ENCODE results near the gene YIF1A. TPM values are rescaled to one million over a fixed set of nuclear protein-coding genes. Genes with fewer than 3 reads are reported as not detected.
"Not testable (repeated sequence)": the region's sequence is repeated elsewhere in the genome, so short reads cannot be mapped to it uniquely, and the experiment has no call there.

The YIF1A gene
- total RNA-seq, 2 experiments from 2014 or later: 39.1 to 45.4 TPM

DNA sequence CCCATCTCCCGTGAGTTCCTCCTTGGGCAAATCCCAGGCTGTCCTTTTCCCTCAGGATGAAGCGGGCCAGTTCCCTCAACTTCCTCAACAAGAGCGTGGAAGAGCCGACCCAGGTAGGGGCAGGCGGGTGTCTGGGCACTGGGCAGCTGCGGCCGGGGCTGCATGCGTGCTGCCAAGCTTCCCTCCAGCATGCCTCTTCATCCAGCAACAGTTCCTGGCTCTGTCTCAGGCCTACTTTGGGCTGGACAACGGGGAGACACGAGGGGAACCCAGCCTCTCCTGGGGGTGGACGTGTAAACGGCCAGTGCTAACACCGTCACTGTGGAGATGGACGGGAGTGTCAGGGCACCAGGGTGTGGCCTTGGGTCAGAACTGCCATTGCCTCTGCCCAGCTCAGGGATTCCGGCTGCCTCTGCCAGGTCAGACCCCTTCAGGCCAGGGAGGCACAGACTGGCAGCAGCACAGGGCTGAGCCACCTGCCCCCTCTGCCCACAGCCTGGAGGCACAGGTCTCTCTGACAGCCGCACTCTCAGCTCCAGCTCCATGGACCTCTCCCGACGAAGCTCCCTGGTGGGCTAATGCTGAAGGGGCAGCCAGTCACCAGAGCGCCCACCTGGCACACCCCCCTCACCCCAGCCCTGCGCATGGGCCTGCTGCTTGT is 22.4 kb downstream of the YIF1A start:
- Mint-ChIP-seq H3K9me3 (no peaks in the 10 kb centered on the region), H3K27me3 (no peaks in the 10 kb centered on the region), H3K27ac (peak overlapping the region; percentile 90), H3K36me3 (ENCODE audit: low read depth) (peaks cover 27% of the 10 kb centered on the region), H3K4me1 (peaks cover 33% of the 10 kb centered on the region), H3K4me3 (peak overlapping the region; percentile 88)
- CTCF ChIA-PET: interaction anchor here (1.3 to 3.8 kb wide), 3 partner anchors 16 to 197 kb away, joined by 3 to 27 read pairs (median 12); no protein-coding TSS in a partner anchor
- no peak for DNase-seq
- POLR2A ChIA-PET: no interaction called here

DNA sequence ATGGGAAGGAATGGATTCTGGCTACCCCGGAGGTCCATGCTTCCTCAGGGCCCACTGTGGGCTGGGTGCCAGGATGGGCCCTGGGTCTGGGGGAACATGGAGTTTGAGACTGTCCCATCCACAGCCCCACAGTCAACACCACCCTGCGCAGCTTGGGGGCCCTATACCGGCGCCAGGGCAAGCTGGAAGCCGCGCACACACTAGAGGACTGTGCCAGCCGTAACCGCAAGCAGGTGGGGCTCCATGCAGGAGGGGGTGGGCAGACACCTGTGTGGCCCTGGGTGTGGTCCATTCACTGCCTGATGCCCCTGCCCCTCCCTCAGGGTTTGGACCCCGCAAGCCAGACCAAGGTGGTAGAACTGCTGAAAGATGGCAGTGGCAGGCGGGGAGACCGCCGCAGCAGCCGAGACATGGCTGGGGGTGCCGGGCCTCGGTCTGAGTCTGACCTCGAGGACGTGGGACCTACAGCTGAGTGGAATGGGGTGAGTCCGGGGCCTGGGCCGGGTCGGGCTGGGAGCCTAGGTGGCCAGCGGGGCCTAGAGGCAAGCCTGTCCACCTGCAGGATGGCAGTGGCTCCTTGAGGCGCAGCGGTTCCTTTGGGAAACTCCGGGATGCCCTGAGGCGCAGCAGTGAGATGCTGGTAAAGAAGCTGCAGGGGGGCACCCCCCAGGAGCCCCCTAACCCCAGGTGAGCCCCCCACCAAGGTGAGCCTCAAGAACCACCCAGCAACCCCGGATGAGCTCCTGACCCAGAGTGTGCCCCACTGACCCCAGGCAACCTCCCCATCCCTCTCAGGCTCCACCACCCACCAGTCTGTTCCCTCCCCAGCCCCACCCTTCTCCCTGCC is 23.2 kb downstream of the YIF1A start:
- no peak overlapping the region for H3K27ac Mint-ChIP-seq
- H3K36me3 Mint-ChIP-seq (ENCODE audit: low read depth): peaks cover 25% of the 10 kb centered on the region
- CTCF ChIA-PET: interaction anchor here (1.1 to 3.8 kb wide), 4 partner anchors 13 to 196 kb away, joined by 3 to 27 read pairs (median 8); no protein-coding TSS in a partner anchor
- H3K4me1 Mint-ChIP-seq: peaks cover 28% of the 10 kb centered on the region
- no peaks in the 10 kb centered on the region for H3K9me3 Mint-ChIP-seq
- POLR2A ChIA-PET: no interaction called here
- H3K27me3 Mint-ChIP-seq: no peaks in the 10 kb centered on the region
- no peak for DNase-seq
- H3K4me3 Mint-ChIP-seq: no peak overlapping the region

DNA sequence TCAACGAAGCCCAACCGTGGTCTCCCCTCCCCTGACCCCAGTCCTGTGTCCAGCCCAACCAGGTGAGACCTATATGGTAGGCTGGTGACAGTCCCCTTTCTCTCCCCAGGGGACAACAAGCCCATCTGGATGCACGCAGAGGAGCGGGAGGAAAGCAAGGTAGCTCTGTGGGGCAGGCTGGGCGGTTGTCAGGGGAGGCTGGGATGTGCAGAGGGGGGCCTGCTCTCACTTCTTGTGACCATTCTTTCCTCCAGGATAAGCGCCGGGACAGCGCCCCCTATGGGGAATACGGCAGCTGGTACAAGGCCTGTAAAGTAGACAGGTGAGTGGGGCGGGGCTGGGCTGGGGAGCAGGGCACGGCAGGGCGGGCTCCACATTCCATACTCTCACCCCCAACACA is 24.0 kb downstream of the YIF1A start:
- ChIA-PET CTCF (interaction anchor here (1.1 to 3.2 kb wide), 2 partner anchors 12 to 43 kb away, joined by 3 to 12 read pairs; no protein-coding TSS in a partner anchor), POLR2A (no interaction called here)
- H3K4me1 Mint-ChIP-seq: peaks cover 21% of the 10 kb centered on the region
- DNase-seq: peak; percentile 46
- no peak overlapping the region for H3K4me3 Mint-ChIP-seq
- no peaks in the 10 kb centered on the region for H3K9me3 Mint-ChIP-seq
- no peak overlapping the region for H3K27ac Mint-ChIP-seq
- H3K36me3 Mint-ChIP-seq (ENCODE audit: low read depth): peaks cover 25% of the 10 kb centered on the region
- H3K27me3 Mint-ChIP-seq: no peaks in the 10 kb centered on the region

DNA sequence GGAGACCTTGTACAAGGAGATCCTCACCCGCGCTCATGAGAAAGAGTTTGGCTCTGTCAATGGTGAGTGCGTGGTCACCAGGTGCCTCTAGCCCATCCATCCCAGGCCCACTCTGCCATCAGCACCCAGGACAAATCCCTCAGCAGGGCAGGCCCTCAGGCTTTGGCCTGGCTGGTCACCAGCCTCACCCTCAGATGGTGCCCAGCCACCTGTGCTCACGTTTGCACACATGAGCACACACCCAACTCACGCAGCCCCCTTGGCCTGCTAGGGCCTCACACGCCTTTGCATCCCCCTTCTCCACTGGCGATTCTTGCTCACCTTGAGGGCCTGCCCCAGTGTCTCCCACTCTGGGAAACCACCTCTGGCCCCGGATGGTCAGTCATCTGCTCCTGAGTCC is 24.6 kb downstream of the YIF1A start:
- no peak for DNase-seq
- Mint-ChIP-seq H3K4me1 (peaks cover 20% of the 10 kb centered on the region), H3K9me3 (no peaks in the 10 kb centered on the region), H3K27ac (no peak overlapping the region), H3K36me3 (ENCODE audit: low read depth) (peaks cover 28% of the 10 kb centered on the region), H3K4me3 (no peak overlapping the region), H3K27me3 (no peaks in the 10 kb centered on the region)
- POLR2A ChIA-PET: no interaction called here
- CTCF ChIA-PET: interaction anchor here (1.1 to 3.2 kb wide), 2 partner anchors 12 to 42 kb away, joined by 3 to 12 read pairs; no protein-coding TSS in a partner anchor

DNA sequence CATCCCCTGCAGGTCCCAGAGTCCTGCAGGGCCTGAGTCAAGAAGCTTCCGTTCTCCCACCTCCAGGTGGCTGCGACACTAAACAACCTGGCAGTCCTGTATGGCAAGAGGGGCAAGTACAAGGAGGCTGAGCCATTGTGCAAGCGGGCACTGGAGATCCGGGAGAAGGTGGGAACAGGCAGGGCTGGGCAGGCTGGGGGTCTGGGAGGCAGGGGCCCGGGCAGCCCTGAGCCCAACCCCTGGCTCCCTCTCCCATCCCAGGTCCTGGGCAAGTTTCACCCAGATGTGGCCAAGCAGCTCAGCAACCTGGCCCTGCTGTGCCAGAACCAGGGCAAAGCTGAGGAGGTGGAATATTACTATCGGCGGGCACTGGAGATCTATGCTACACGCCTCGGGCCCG is 25.2 kb downstream of the YIF1A start:
- peaks cover 24% of the 10 kb centered on the region for H3K4me1 Mint-ChIP-seq
- no peak overlapping the region for H3K4me3 Mint-ChIP-seq
- no peaks in the 10 kb centered on the region for H3K27me3 Mint-ChIP-seq
- DNase-seq: no peak
- POLR2A ChIA-PET: no interaction called here
- CTCF ChIA-PET: interaction anchor here (0.5 to 3.2 kb wide), 3 partner anchors 20 to 1861 kb away, joined by 3 to 12 read pairs (median 3); no protein-coding TSS in a partner anchor
- H3K9me3 Mint-ChIP-seq: no peaks in the 10 kb centered on the region
- H3K36me3 Mint-ChIP-seq (ENCODE audit: low read depth): peaks cover 30% of the 10 kb centered on the region
- no peak overlapping the region for H3K27ac Mint-ChIP-seq

DNA sequence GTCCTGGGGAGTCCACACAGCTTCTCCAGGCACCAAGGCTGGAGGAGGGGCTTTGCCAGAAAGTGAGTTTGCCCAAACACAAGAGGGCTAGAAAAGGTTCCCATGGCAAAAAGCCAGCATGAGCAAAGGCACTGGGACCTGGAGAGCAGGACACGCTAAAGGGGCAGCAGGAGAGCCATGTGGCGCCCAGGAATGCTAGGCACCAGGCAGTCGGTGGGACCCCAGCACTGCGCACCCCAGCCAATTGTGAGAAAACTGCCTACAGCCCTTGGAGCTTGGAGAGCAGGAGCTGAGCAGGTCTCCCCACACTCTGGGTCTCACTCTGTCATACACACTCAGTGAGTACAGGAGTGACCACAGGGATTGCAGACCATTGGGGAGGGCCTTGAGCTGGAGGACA is 25.7 kb downstream of the YIF1A start:
- peaks cover 27% of the 10 kb centered on the region for H3K4me1 Mint-ChIP-seq
- H3K27me3 Mint-ChIP-seq: no peaks in the 10 kb centered on the region
- H3K4me3 Mint-ChIP-seq: no peak overlapping the region
- H3K27ac Mint-ChIP-seq: no peak overlapping the region
- no peak for DNase-seq
- POLR2A ChIA-PET: no interaction called here
- H3K9me3 Mint-ChIP-seq: no peaks in the 10 kb centered on the region
- CTCF ChIA-PET: interaction anchor here (1.0 to 3.2 kb wide), 2 partner anchors 20 to 41 kb away, joined by 3 to 12 read pairs; no protein-coding TSS in a partner anchor
- H3K36me3 Mint-ChIP-seq (ENCODE audit: low read depth): peaks cover 33% of the 10 kb centered on the region

DNA sequence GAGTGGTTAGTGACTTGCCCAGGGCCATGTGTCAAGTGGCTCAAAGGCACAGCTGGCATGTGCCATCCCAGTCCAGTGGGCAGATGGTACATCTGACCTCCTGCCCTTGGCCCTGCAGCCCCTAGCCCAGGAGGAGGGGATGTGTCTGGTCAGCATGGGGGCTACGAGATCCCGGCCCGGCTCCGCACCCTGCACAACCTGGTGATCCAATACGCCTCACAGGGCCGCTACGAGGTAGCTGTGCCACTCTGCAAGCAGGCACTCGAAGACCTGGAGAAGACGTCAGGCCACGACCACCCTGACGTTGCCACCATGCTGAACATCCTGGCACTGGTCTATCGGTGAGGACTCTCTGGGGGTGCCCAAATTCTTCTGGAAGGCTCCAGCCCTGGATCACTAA is 26.2 kb downstream of the YIF1A start:
- no peak overlapping the region for H3K4me3 Mint-ChIP-seq
- CTCF ChIA-PET: interaction anchor here (0.6 to 1.0 kb wide), 2 partner anchors 19 to 48 kb away, joined by 3 to 4 read pairs; no protein-coding TSS in a partner anchor
- no peaks in the 10 kb centered on the region for H3K9me3 Mint-ChIP-seq

DNA sequence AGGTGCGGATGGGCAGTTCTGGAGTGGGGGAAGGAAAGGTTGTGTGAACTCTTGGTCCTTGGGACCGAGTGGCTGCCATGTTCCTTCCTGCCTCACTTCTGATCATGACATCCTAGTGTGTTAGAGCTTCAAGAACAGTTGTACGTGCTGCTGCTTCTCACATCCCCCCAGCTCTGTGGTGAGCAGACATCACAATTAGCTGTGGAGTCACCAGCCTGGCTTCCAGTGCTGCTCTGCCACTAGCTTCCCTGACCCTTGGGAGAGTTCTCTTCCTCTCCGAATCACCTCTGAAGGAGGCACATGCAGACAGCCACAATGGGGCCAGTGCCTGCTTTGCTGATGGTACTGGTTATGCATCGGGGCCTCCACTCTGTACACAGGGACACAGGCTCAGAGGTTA is 26.8 kb downstream of the YIF1A start:
- H3K27ac Mint-ChIP-seq: no peak overlapping the region
- DNase-seq: no peak
- H3K9me3 Mint-ChIP-seq: no peaks in the 10 kb centered on the region
- ChIA-PET CTCF (interaction anchor here (0.6 to 1.1 kb wide), 2 partner anchors 21 to 49 kb away, joined by 3 to 4 read pairs; no protein-coding TSS in a partner anchor), POLR2A (no interaction called here)
- peaks cover 33% of the 10 kb centered on the region for H3K36me3 Mint-ChIP-seq (ENCODE audit: low read depth)
- H3K4me3 Mint-ChIP-seq: no peak overlapping the region
- H3K27me3 Mint-ChIP-seq: no peaks in the 10 kb centered on the region
- peaks cover 19% of the 10 kb centered on the region for H3K4me1 Mint-ChIP-seq

More for the DNA sequence above, 26.2 kb downstream of the YIF1A start:
- POLR2A ChIA-PET: no interaction called here
- no peaks in the 10 kb centered on the region for H3K27me3 Mint-ChIP-seq
- H3K36me3 Mint-ChIP-seq (ENCODE audit: low read depth): peaks cover 33% of the 10 kb centered on the region
- no peak overlapping the region for H3K27ac Mint-ChIP-seq
- no peak for DNase-seq
- H3K4me1 Mint-ChIP-seq: peaks cover 22% of the 10 kb centered on the region

DNA sequence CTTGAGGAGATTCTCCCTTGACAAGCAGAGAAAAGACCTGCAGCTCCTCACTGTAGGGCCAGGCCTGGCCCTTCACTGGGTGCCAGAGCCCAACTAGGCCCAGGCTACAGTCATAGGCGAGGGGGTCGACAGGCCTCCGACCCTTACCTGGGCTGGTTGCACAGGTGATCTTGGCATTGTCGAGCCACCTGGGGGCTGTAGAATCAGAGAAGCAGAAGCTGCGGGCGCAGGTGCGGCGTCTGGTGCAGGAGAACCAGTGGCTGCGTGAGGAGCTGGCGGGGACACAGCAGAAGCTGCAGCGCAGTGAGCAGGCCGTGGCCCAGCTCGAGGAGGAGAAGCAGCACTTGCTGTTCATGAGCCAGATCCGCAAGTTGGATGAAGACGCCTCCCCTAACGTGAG is 27.4 kb downstream of the YIF1A start:
- Mint-ChIP-seq H3K27ac (no peak overlapping the region), H3K9me3 (no peaks in the 10 kb centered on the region), H3K4me3 (no peak overlapping the region), H3K27me3 (no peaks in the 10 kb centered on the region), H3K4me1 (peaks cover 21% of the 10 kb centered on the region), H3K36me3 (ENCODE audit: low read depth) (peaks cover 29% of the 10 kb centered on the region)
- POLR2A ChIA-PET: interaction anchor here (0.6 kb wide), 1 partner anchor 11 kb away, joined by 3 read pairs; no protein-coding TSS in a partner anchor
- CTCF ChIA-PET: interaction anchor here (1.1 to 1.2 kb wide), 2 partner anchors 21 to 25 kb away, joined by 3 to 4 read pairs; no protein-coding TSS in a partner anchor
- no peak for DNase-seq

DNA sequence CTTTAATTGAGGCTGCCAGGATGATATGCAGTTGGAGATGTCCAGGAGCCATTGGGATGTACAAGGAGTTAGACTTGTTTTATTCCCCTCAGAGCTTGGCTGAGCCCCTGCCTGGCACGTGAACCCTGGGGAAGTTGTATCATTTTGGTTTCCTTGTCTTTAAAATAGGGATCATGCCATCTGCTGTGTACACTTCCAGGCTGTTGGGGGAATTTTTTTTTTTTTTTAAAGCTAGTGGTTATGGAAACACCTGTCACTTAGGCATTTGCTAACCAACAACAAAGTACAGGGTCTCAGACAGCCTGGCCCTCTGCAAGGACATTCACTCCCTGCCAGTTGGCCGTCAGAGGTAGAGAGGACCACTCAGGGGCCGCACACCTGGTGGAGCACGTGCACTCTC is 29.0 kb downstream of the YIF1A start:
- DNase-seq: no peak
- ChIA-PET CTCF (no interaction called here), POLR2A (no interaction called here)
- peaks cover 29% of the 10 kb centered on the region for H3K36me3 Mint-ChIP-seq (ENCODE audit: low read depth)
- peak overlapping the region; percentile 91 for H3K4me3 Mint-ChIP-seq
- no peak overlapping the region for H3K27ac Mint-ChIP-seq
- H3K4me1 Mint-ChIP-seq: peaks cover 31% of the 10 kb centered on the region
- H3K27me3 Mint-ChIP-seq: no peaks in the 10 kb centered on the region
- no peaks in the 10 kb centered on the region for H3K9me3 Mint-ChIP-seq

DNA sequence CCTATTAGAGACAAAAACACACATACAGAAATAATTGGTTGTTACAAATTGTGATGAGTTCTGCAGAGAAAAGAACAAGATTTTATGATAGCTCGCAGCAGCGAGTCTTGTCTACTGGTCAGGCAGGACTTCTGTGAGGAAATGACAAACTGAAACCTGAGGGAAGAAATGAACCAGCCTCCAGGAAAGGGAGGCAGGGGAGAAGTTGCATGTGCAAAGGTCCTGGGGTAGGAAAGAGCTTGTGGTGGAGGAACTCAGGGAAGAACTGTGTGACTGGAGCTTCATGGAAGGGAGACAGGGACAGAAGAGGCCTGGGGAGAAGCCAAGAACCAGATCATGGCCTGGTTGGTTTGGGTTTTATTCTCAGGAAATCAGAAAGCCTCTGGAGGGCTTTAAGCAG is 29.7 kb downstream of the YIF1A start:
- Mint-ChIP-seq H3K4me1 (peaks cover 31% of the 10 kb centered on the region), H3K9me3 (no peaks in the 10 kb centered on the region), H3K27me3 (no peaks in the 10 kb centered on the region), H3K27ac (peak overlapping the region; percentile 42), H3K36me3 (ENCODE audit: low read depth) (peaks cover 24% of the 10 kb centered on the region), H3K4me3 (peak overlapping the region; percentile 91)
- DNase-seq: no peak
- CTCF ChIA-PET: interaction anchor here (1.0 to 1.2 kb wide), 4 partner anchors 20 to 53 kb away, joined by 3 to 5 read pairs (median 3); no protein-coding TSS in a partner anchor
- POLR2A ChIA-PET: no interaction called here

DNA sequence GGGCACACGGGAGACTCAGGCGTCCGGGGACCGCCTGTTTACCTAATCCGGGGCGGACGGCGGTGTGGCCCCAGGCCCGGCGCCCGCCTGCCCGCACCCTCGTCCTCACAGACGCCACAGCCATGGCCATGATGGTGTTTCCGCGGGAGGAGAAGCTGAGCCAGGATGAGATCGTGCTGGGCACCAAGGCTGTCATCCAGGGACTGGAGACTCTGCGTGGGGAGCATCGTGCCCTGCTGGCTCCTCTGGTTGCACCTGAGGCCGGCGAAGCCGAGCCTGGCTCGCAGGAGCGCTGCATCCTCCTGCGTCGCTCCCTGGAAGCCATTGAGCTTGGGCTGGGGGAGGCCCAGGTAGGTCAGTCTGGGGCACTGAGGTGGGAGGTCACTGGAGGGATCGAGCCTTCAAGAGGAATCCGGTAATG is 30.5 kb downstream of the YIF1A start:
- peak overlapping the region; percentile 99 for H3K27ac Mint-ChIP-seq
- peak overlapping the region; percentile 91 for H3K4me3 Mint-ChIP-seq
- H3K9me3 Mint-ChIP-seq: no peaks in the 10 kb centered on the region
- peaks cover 33% of the 10 kb centered on the region for H3K4me1 Mint-ChIP-seq
- CTCF ChIA-PET: interaction anchor here (0.6 to 1.2 kb wide), 6 partner anchors 21 to 121 kb away, joined by 3 to 5 read pairs (median 3); no protein-coding TSS in a partner anchor
- POLR2A ChIA-PET: no interaction called here
- DNase-seq: no peak
- H3K36me3 Mint-ChIP-seq (ENCODE audit: low read depth): peaks cover 20% of the 10 kb centered on the region
- no peaks in the 10 kb centered on the region for H3K27me3 Mint-ChIP-seq

DNA sequence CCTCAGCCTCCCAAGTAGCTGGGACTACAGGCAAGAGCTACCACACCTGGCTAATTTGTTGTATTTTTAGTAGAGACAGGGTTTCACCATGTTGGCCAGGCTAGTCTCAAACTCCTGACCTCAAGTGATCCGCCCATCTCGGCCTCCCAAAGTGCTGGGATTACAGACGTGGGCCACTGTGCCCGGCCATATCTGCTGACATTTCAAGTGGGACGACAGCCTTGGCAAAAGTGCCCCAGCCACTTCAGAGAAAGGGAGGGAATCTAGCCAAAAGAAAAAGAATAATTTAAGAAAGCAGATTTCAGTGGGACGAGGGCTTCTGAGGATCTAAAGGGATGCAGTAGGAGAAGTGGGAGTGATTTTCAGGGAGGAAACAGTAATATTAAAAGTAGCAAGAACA is 35.9 kb downstream of the YIF1A start:
- CTCF ChIA-PET: interaction anchor here (1.3 to 4.5 kb wide), 2 partner anchors 12 to 30 kb away, joined by 3 to 19 read pairs; no protein-coding TSS in a partner anchor
- H3K9me3 Mint-ChIP-seq; H3K27me3 Mint-ChIP-seq; H3K36me3 Mint-ChIP-seq (ENCODE audit: low read depth); DNase-seq; H3K4me3 Mint-ChIP-seq; POLR2A ChIA-PET; H3K27ac Mint-ChIP-seq: not testable (repeated sequence)
- peaks cover 28% of the 10 kb centered on the region for H3K4me1 Mint-ChIP-seq
